ENCODE results near the gene ZNF775.

Gene ZNF775

GRCh38 chr7:150351587-150352194 is 27.4 kb upstream of the ZNF775 start:
- no peak for DNase-seq

GRCh38 chr7:150355666-150356059 is 23.5 kb upstream of the ZNF775 start:
- DNase-seq = no peak

- no peak for DNase-seq
These were observed 22.7 kb upstream of the ZNF775 start for GRCh38 chr7:150356265-150356897.

- no peak for DNase-seq
These were observed 21.9 kb upstream of the ZNF775 start for GRCh38 chr7:150357270-150357669.

- no peak for DNase-seq
These were observed 21.2 kb upstream of the ZNF775 start for GRCh38 chr7:150357771-150358427.

GRCh38 chr7:150358433-150358832 is 20.7 kb upstream of the ZNF775 start:
- no peak for DNase-seq

GRCh38 chr7:150358988-150359621 is 20.0 kb upstream of the ZNF775 start:
- no peak for DNase-seq

- no peak for DNase-seq
These were observed 19.3 kb upstream of the ZNF775 start for GRCh38 chr7:150359622-150360362.

GRCh38 chr7:150360363-150361058 is 18.6 kb upstream of the ZNF775 start:
- no peak for DNase-seq

- no peak for DNase-seq
These were observed 17.7 kb upstream of the ZNF775 start for GRCh38 chr7:150361402-150361801.

- no peak for DNase-seq
These were observed 17.1 kb upstream of the ZNF775 start for GRCh38 chr7:150361807-150362621.

GRCh38 chr7:150363370-150363769 is 15.8 kb upstream of the ZNF775 start:
- DNase-seq = no peak

GRCh38 chr7:150363872-150364271 is 15.3 kb upstream of the ZNF775 start:
- DNase-seq = no peak

GRCh38 chr7:150365194-150365593 is 13.9 kb upstream of the ZNF775 start:
- no peak for DNase-seq

- DNase-seq = no peak
These were observed 13.3 kb upstream of the ZNF775 start for GRCh38 chr7:150365673-150366398.

GRCh38 chr7:150367677-150368095 is 11.4 kb upstream of the ZNF775 start:
- peak; percentile 77 for DNase-seq

GRCh38 chr7:150368096-150368883 is 10.8 kb upstream of the ZNF775 start, which contains the start of gene REPIN1:
Gene REPIN1, plus strand, starts transcription at chr7:150368822. Its CDS starts 890 bp downstream, at chr7:150369712.
- DNase-seq = peak; percentile 64

- DNase-seq = no peak
These were observed 10.0 kb upstream of the ZNF775 start for GRCh38 chr7:150368884-150369747.

All from NCI-H1417 treated with DMSO at 0.1 percent for 48 hours (cell line).